Upper lobe of right lung (tissue), 1 donor: ENCODE measurements around the gene WDR89. TPM values are rescaled to one million over a fixed set of nuclear protein-coding genes. Genes with fewer than 3 reads are reported as not detected.
A peak's percentile ranks its signal among the peaks of the same experiment; 100 is the strongest.

Experiments
- ATAC-seq: fragments of 200-7000 bp; cut with Tn5 transposase; one replicate; pipeline ENCODE4 v1.9.1; 2020; ENCODE audit warnings: mild to moderate bottlenecking, moderate library complexity
- DNase-seq: peaks from one replicate; pipeline ENCODE4 v3.0.0-alpha.2; 2020
- H3K27ac ChIP-seq: fragments of 200-600 bp; one replicate; pipeline ENCODE4 v1.8.0; 2022
- H3K27me3 ChIP-seq: fragments of 200-600 bp; one replicate; pipeline ENCODE4 v1.8.0; 2022; ENCODE audit warnings: mild to moderate bottlenecking
- H3K36me3 ChIP-seq: fragments of 200-600 bp; one replicate; pipeline ENCODE4 v1.8.0; 2022
- H3K4me1 ChIP-seq: fragments of 200-600 bp; one replicate; pipeline ENCODE4 v1.8.0; 2022
- H3K4me3 ChIP-seq: fragments of 200-600 bp; one replicate; pipeline ENCODE4 v1.8.0; 2022; ENCODE audit warnings: mild to moderate bottlenecking
- H3K9me3 ChIP-seq: fragments of 200-600 bp; one replicate; pipeline ENCODE4 v1.8.0; 2022
- CTCF ChIP-seq: fragments of 200-600 bp; IDR thresholded peaks from one replicate; pipeline ENCODE4 v1.8.0; 2022; ENCODE audit warnings: antibody characterized with exemption
- intact Hi-C: fragments of 100-400 bp; cut with DNase I; formaldehyde crosslinking; loops from one replicate; pipeline ENCODE4 v1.11.0; 2022
- total RNA-seq: library from RNA; stranded (reverse); fragmentation: NEBNext Ultra II Directional; extraction: Animal tissue kit (Norgen Biotek cat#: 25700); gene quantifications from one replicate; pipeline ENCODE4 v1.2.1, GENCODE V29; 2021
- donor health status: DM: no; HTN: yes; CAD: no; lungs with severe emphysema.

Gene WDR89
- total RNA-seq, 1 donor from 2014 or later: 12.4 TPM

- Histone ChIP-seq H3K36me3 (no peaks in the 10 kb centered on the region), H3K4me3 (no peak overlapping the region), H3K9me3 (no peaks in the 10 kb centered on the region), H3K27me3 (no peaks in the 10 kb centered on the region), H3K27ac (no peak overlapping the region), H3K4me1 (no peaks in the 10 kb centered on the region)
- DNase-seq (no peak), ATAC-seq (no peak)
- TF ChIP-seq CTCF: no peak
- intact Hi-C loops: no loop called here
Observed at GRCh38 chr14:63581491-63581890, 60.2 kb downstream of the WDR89 start.

DNA sequence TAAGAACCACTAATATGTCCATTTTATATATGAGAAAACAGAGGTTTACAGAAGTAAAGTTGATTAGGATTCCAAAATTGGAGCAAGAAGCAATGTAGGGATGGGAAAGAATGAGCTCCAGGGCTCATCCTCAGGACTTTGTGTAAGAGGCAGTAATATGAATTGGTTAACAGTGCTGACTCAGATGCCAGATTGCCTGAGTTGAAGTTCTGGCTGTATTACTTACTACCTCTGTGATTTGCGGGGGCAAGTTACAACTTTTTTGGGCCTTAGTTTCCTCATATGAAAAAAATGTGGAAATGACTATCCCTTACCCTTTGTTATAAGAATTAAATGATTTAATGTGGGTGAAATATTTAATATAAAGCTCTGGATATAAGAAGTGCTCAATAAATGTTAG is 63.4 kb downstream of the WDR89 start:
- Histone ChIP-seq H3K27ac (no peak overlapping the region), H3K4me1 (no peaks in the 10 kb centered on the region), H3K4me3 (no peak overlapping the region), H3K27me3 (no peaks in the 10 kb centered on the region), H3K9me3 (no peaks in the 10 kb centered on the region), H3K36me3 (no peaks in the 10 kb centered on the region)
- intact Hi-C loops: no loop called here
- ATAC-seq (no peak), DNase-seq (no peak)
- no peak for TF ChIP-seq CTCF

GRCh38 chr14:63573581-63573980 is 68.1 kb downstream of the WDR89 start:
- no peak for ATAC-seq
- Histone ChIP-seq H3K4me1 (no peaks in the 10 kb centered on the region), H3K27ac (no peak overlapping the region), H3K27me3 (no peaks in the 10 kb centered on the region), H3K4me3 (no peak overlapping the region), H3K9me3 (no peaks in the 10 kb centered on the region), H3K36me3 (no peaks in the 10 kb centered on the region)
- no peak for DNase-seq
- TF ChIP-seq CTCF: no peak
- intact Hi-C loops: no loop called here

- H3K27me3 ChIP-seq: no peaks in the 10 kb centered on the region
- ATAC-seq: no peak
- intact Hi-C loops: no loop called here
Observed at GRCh38 chr14:63565448-63565847, 76.2 kb downstream of the WDR89 start.

DNA sequence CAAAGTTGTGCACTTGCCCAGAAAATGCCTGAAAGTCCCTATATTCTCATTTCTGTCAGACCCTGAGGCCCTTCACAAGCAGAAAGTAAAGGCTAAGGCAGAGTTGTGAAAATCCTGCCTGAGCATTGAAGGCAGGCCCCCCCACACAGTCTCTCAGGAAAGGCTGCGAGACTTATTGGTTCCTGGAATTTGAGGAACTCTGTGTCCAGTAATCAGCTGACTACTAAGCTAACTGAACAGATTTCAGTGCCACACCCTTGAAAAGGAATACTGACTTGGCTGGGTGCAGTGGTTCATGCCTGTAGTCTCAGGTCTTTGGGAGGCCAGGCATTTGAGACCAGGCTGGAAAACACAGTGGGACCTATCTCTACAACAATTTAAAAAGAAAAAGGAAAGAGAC is 77.4 kb downstream of the WDR89 start:
- H3K27me3 ChIP-seq: no peaks in the 10 kb centered on the region
- no peak overlapping the region for H3K27ac ChIP-seq
- DNase-seq (no peak), ATAC-seq (peak; percentile 96)
- no peak overlapping the region for H3K4me3 ChIP-seq
- no peaks in the 10 kb centered on the region for H3K9me3 ChIP-seq
- no peaks in the 10 kb centered on the region for H3K4me1 ChIP-seq
- TF ChIP-seq CTCF: no peak
- no peaks in the 10 kb centered on the region for H3K36me3 ChIP-seq
- intact Hi-C loops: no loop called here

More at GRCh38 chr14:63565448-63565847, 76.2 kb downstream of the WDR89 start:
- H3K36me3 ChIP-seq: no peaks in the 10 kb centered on the region
- no peak for DNase-seq
- no peaks in the 10 kb centered on the region for H3K4me1 ChIP-seq
- no peaks in the 10 kb centered on the region for H3K9me3 ChIP-seq
- TF ChIP-seq CTCF: no peak
- no peak overlapping the region for H3K27ac ChIP-seq
- H3K4me3 ChIP-seq: no peak overlapping the region

DNA sequence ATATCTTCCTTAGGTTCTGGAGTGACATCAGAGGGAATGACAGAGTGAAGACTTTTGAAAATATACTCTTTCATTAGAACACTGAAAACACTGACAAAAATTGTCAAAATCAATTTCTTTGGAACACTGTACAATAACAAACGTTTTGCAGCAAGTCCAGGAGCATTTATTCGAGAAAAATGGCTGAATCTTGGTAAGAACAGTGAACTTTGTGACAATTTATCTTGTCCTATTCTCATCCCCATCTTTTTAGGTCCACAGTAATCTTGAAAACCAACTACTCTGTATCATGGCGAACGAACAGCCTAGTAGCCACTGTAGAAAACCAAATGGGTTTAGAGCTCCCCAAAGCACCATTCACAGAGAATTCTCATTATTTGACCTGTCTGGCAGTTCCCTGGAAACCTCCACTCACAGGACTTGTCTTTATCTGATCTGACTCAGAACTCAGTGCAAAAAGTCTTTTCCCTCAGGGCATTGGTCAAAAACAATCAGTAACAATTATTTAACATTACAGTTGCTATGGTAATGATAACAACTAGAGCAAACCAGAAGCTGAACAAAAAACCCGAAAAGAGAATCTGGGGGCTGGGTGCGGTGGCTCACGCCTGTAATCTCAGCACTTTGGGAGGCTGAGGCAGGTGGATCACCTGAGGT is 78.2 kb downstream of the WDR89 start:
- H3K27ac ChIP-seq: no peak overlapping the region
- DNase-seq (no peak), ATAC-seq (no peak)
- H3K9me3 ChIP-seq: no peaks in the 10 kb centered on the region
- intact Hi-C loops: no loop called here
- H3K4me1 ChIP-seq: no peaks in the 10 kb centered on the region
- H3K27me3 ChIP-seq: no peaks in the 10 kb centered on the region
- H3K36me3 ChIP-seq: no peaks in the 10 kb centered on the region
- H3K4me3 ChIP-seq: no peak overlapping the region
- no peak for TF ChIP-seq CTCF
